Activated effector memory CD4-positive, alpha-beta T cell treated with Interleukin-2 at 50 U/mL for 16 hours (primary cell): ENCODE data around the gene EIF4B.

Source experiments
- DNase-seq: peaks from one replicate; pipeline ENCODE4 v3.0.0-alpha.2; 2020

EIF4B gene

GRCh38 chr12:53060064-53060720, 53.9 kb downstream of the EIF4B start:
- DNase-seq = no peak

- no peak for DNase-seq
These were observed 54.5 kb downstream of the EIF4B start for GRCh38 chr12:53060721-53061276.

GRCh38 chr12:53061404-53062010, 55.3 kb downstream of the EIF4B start:
- no peak for DNase-seq

- DNase-seq = no peak
These were observed 56.0 kb downstream of the EIF4B start for GRCh38 chr12:53062011-53062961.

- no peak for DNase-seq
These were observed 56.9 kb downstream of the EIF4B start for GRCh38 chr12:53062977-53063707.

GRCh38 chr12:53063708-53064612, 57.7 kb downstream of the EIF4B start:
- DNase-seq = no peak

- DNase-seq = no peak
These were observed 58.6 kb downstream of the EIF4B start for GRCh38 chr12:53064613-53065436.

- no peak for DNase-seq
These were observed 59.2 kb downstream of the EIF4B start for GRCh38 chr12:53065470-53065869.

GRCh38 chr12:53065975-53066931, 60.0 kb downstream of the EIF4B start:
- peak; percentile 46 for DNase-seq

- DNase-seq = no peak
These were observed 61.1 kb downstream of the EIF4B start for GRCh38 chr12:53067074-53067992.

GRCh38 chr12:53067993-53068770, 61.9 kb downstream of the EIF4B start:
- DNase-seq = no peak

GRCh38 chr12:53068811-53069585, 62.7 kb downstream of the EIF4B start:
- no peak for DNase-seq

GRCh38 chr12:53069621-53070410, 63.6 kb downstream of the EIF4B start:
- DNase-seq = no peak

GRCh38 chr12:53070877-53071492, 64.7 kb downstream of the EIF4B start:
- no peak for DNase-seq
